OCI-LY3 (cell line): ENCODE data around the gene SCRN1.
"Not testable (repeated sequence)": the region's sequence is repeated elsewhere in the genome, so short reads cannot be mapped to it uniquely, and the experiment has no call there.

Experiments
- H2AFZ ChIP-seq: fragments of 200-600, 300-600 bp; shearing (Covaris generic); 2 replicates; pipeline ENCODE4 v1.6.0; 2014; ENCODE audit warnings: antibody characterized with exemption, low read depth, low read length
- H3K27ac ChIP-seq: fragments of 200-600, 300-600 bp; sonication (generic); 2 replicates; pipeline ENCODE4 v1.5.1; 2014; ENCODE audit warnings: mild to moderate bottlenecking, low read length, moderate library complexity, mixed read lengths
- H3K27me3 ChIP-seq: fragments of 200-600, 300-600 bp; sonication (generic); 2 replicates; pipeline ENCODE4 v1.6.1; 2014; ENCODE audit warnings: low read depth, low read length, mixed read lengths
- H3K36me3 ChIP-seq: fragments of 200-600, 300-600 bp; sonication (generic); replicated peaks from 2 replicates; pipeline ENCODE3; 2014; ENCODE audit warnings: low read depth, low read length, mixed read lengths
- H3K4me1 ChIP-seq: fragments of 300-600, 200-600 bp; sonication (generic); 2 replicates; pipeline ENCODE4 v1.6.1; 2014; ENCODE audit warnings: low read length, mixed read lengths
- H3K4me2 ChIP-seq: fragments of 200-600, 300-600 bp; sonication (generic); 2 replicates; pipeline ENCODE4 v1.6.1; 2014; ENCODE audit warnings: low read length, mixed read lengths
- H3K4me3 ChIP-seq: fragments of 300-600, 200-600 bp; sonication (generic); 2 replicates; pipeline ENCODE4 v1.5.1; 2014; ENCODE audit warnings: antibody characterized with exemption, mild to moderate bottlenecking, low read length, moderate library complexity
- H3K79me2 ChIP-seq: fragments of 300-600, 200-600 bp; shearing (Covaris generic); 2 replicates; pipeline ENCODE4 v1.6.1; 2014; ENCODE audit warnings: mild to moderate bottlenecking, low read length, mixed read lengths
- H3K9ac ChIP-seq: fragments of 300-600, 200-600 bp; shearing (Covaris generic); 2 replicates; pipeline ENCODE4 v1.6.0; 2014; ENCODE audit warnings: mild to moderate bottlenecking, low read length, moderate library complexity
- H3K9me3 ChIP-seq: fragments of 200-600, 300-600 bp; shearing (Covaris generic); 2 replicates; pipeline ENCODE4 v1.6.1; 2014; ENCODE audit warnings: low read length, mixed read lengths; ENCODE audit not compliant: insufficient read depth
- H4K20me1 ChIP-seq: fragments of 200-600, 300-600 bp; sonication (generic); 2 replicates; pipeline ENCODE4 v1.6.1; 2016; ENCODE audit warnings: low read length, mixed read lengths; ENCODE audit not compliant: insufficient read depth
- CTCF ChIP-seq: fragments of 200-600, 300-600 bp; sonication (generic); IDR thresholded peaks from 2 replicates; pipeline ENCODE4 v1.5.1; 2014; ENCODE audit warnings: antibody characterized with exemption, low read length, low read depth
- EZH2phosphoT487 ChIP-seq: fragments of 200-600 bp; shearing (Covaris generic); IDR thresholded peaks from 2 replicates; pipeline ENCODE4 v1.6.1; 2018; ENCODE audit warnings: antibody characterized with exemption, mixed run types, low read depth

SCRN1 gene

GRCh38 chr7:29962035-29962434 is 27.6 kb downstream of the SCRN1 start:
- no peaks in the 10 kb centered on the region for H3K27me3 ChIP-seq
- H3K4me3 ChIP-seq, result no peak overlapping the region
- H3K4me1 ChIP-seq, result no peaks in the 10 kb centered on the region
- H3K27ac ChIP-seq, result no peak overlapping the region
- H2AFZ ChIP-seq, result no peak overlapping the region
- H3K9ac ChIP-seq, result no peak overlapping the region
- no peak overlapping the region for H3K4me2 ChIP-seq
- no peaks in the 10 kb centered on the region for H4K20me1 ChIP-seq
- TF ChIP-seq CTCF, result no peak
- no peak for TF ChIP-seq EZH2phosphoT487
- H3K79me2 ChIP-seq, result no peaks in the 10 kb centered on the region
- no peaks in the 10 kb centered on the region for H3K9me3 ChIP-seq
- H3K36me3 ChIP-seq, result no peaks in the 10 kb centered on the region

GRCh38 chr7:29961611-29962010 is 28.0 kb downstream of the SCRN1 start:
- H3K4me2 ChIP-seq, H3K36me3 ChIP-seq, H4K20me1 ChIP-seq, H3K9me3 ChIP-seq, H2AFZ ChIP-seq, H3K4me1 ChIP-seq, H3K79me2 ChIP-seq, H3K4me3 ChIP-seq, H3K9ac ChIP-seq, H3K27ac ChIP-seq, H3K27me3 ChIP-seq: not testable (repeated sequence)

GRCh38 chr7:29958667-29959358 is 30.8 kb downstream of the SCRN1 start:
- H3K4me3 ChIP-seq, result no peak overlapping the region
- no peaks in the 10 kb centered on the region for H4K20me1 ChIP-seq
- no peak overlapping the region for H3K9ac ChIP-seq
- TF ChIP-seq EZH2phosphoT487 (no peak), CTCF (no peak)
- H3K79me2 ChIP-seq, result no peaks in the 10 kb centered on the region
- H3K4me1 ChIP-seq, result no peaks in the 10 kb centered on the region
- no peaks in the 10 kb centered on the region for H3K36me3 ChIP-seq
- no peaks in the 10 kb centered on the region for H3K27me3 ChIP-seq
- H3K4me2 ChIP-seq, result no peak overlapping the region
- H3K9me3 ChIP-seq, result no peaks in the 10 kb centered on the region
- no peak overlapping the region for H2AFZ ChIP-seq
- H3K27ac ChIP-seq, result no peak overlapping the region

- no peaks in the 10 kb centered on the region for H3K79me2 ChIP-seq
- H3K27ac ChIP-seq, result no peak overlapping the region
- H3K27me3 ChIP-seq, result no peaks in the 10 kb centered on the region
- H3K9me3 ChIP-seq, result no peaks in the 10 kb centered on the region
- H3K4me1 ChIP-seq, result no peaks in the 10 kb centered on the region
- TF ChIP-seq CTCF, result no peak
- no peak for TF ChIP-seq EZH2phosphoT487
- no peak overlapping the region for H3K9ac ChIP-seq
- H3K4me2 ChIP-seq, result no peak overlapping the region
- H2AFZ ChIP-seq, result no peak overlapping the region
- no peaks in the 10 kb centered on the region for H3K36me3 ChIP-seq
- no peaks in the 10 kb centered on the region for H4K20me1 ChIP-seq
- no peak overlapping the region for H3K4me3 ChIP-seq
These were observed 31.9 kb downstream of the SCRN1 start for GRCh38 chr7:29957521-29958310.
